ENCODE data around the gene ATP2B3. TPM values are rescaled to one million over a fixed set of nuclear protein-coding genes. Genes with fewer than 3 reads are reported as not detected.
A peak's percentile ranks its signal among the peaks of the same experiment; 100 is the strongest.

Gene ATP2B3
- not detected for total RNA-seq

DNA sequence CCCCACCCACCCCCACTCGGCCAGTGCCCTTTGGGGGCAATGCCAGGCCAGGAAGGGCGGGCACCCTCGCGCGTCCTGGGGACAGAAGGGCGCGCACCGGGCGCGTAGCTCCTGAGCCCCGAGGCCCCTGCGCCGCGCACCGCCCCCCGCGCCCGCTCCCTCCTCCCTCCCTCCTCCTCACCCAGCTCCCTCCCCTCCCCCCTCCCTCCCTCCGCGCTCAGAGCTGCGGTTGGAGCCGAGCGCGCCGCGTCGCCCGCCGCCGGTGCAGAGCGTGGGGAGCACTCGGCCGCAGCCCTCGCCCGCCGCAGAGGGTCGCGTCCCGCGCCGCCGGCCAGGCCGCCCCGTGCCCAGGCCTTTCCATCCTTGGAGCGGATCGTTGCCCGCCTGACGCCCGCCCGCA, at the start of gene ATP2B3:
ATP2B3 (plus strand) TSS at position 220 of the 400 bp plus-strand sequence. CDS start 18,606 bp downstream, outside the sequence.
- Mint-ChIP-seq H3K9me3 (no peaks in the 10 kb centered on the region), H3K4me3 (peak within 1 kb of the TSS in 1 of 2 donors; percentile 63), H3K36me3 (ENCODE audit: insufficient read depth in 2 of 2) (no peaks in the 10 kb centered on the region), H3K27ac (no peak within 1 kb of the TSS), H3K4me1 (ENCODE audit: low read depth) (no peaks in the 10 kb centered on the region), H3K27me3 (ENCODE audit: low read depth) (peaks cover 36% of the 10 kb centered on the region)
- DNase-seq (no peak), ATAC-seq (replicated peaks in 1 of 2) (no peak)

DNA sequence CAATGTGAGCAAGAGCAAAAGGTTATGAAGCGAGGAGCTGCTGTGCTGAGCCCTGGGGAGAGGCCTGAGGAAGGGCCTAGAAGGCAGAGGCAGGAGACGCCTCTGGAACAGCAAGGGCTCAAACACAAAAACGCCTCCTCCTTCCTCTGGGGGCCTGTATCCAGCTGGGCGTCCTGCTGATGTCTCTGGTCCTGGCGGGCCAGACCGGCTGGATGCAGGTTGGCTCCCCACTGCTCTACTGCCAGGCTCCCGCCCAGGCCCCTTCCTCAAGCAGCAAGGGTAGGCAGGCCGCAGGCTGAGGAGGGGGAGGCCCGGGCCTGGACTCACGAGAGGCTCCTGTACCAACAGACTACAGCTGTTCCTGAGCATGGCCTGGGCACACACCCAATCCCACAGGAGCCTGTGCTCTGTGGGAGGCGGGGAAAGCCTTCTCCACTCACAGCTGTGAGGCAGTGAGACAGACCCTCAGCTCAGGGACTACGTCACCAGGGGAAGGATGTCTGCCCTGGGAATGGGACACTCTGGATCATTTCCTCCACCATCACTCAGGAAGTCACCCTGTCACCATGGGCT, 49.3 kb upstream of the ATP2B3 start:
- H3K27ac Mint-ChIP-seq, result no peak overlapping the region
- no peaks in the 10 kb centered on the region for H3K27me3 Mint-ChIP-seq (ENCODE audit: low read depth)
- H3K36me3 Mint-ChIP-seq (ENCODE audit: insufficient read depth in 2 of 2), result no peaks in the 10 kb centered on the region
- no peak for DNase-seq
- ATAC-seq (replicated peaks in 1 of 2), result no peak
- peaks cover 16% of the 10 kb centered on the region for H3K4me1 Mint-ChIP-seq (ENCODE audit: low read depth)
- H3K4me3 Mint-ChIP-seq, result no peak overlapping the region
- H3K9me3 Mint-ChIP-seq, result no peaks in the 10 kb centered on the region

DNA sequence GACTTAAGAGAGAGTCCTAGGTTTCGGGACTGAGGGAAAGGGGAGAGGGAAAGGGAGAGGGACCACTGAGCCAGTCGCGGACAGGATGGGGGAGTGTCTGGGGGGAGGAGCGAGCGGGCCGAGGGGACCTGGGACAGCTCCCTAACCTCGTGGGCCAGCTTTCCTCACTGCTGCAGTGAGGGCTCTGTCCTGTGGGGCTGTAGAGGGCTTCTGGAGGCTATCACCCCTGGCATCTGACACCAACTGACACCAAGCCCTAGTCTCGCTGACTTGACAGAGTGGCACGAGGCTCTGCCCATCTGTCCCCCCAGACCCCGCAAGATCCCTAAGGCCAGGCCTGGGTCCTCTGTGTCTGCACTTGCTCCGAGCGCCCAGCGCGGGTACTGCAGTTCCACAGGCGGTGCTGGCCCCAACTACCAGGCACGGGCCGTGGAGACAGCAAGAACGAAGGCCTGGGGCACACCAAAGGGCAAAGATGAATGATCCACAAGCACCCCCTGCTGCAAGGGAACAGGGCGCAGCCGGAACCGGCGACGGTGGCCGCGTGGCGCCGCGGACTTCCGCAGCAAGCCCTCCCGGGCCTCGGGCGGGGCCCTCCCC, 47.5 kb upstream of the ATP2B3 start:
- DNase-seq, result peak; percentile 22 to 29
- Mint-ChIP-seq H3K27ac (no peak overlapping the region), H3K27me3 (ENCODE audit: low read depth) (no peaks in the 10 kb centered on the region), H3K9me3 (no peaks in the 10 kb centered on the region), H3K4me3 (peak overlapping the region; percentile 82 to 92), H3K4me1 (ENCODE audit: low read depth) (peaks cover 16% of the 10 kb centered on the region), H3K36me3 (ENCODE audit: insufficient read depth in 2 of 2) (no peaks in the 10 kb centered on the region)
- ATAC-seq (replicated peaks in 1 of 2), result peak; percentile 46 to 48

DNA sequence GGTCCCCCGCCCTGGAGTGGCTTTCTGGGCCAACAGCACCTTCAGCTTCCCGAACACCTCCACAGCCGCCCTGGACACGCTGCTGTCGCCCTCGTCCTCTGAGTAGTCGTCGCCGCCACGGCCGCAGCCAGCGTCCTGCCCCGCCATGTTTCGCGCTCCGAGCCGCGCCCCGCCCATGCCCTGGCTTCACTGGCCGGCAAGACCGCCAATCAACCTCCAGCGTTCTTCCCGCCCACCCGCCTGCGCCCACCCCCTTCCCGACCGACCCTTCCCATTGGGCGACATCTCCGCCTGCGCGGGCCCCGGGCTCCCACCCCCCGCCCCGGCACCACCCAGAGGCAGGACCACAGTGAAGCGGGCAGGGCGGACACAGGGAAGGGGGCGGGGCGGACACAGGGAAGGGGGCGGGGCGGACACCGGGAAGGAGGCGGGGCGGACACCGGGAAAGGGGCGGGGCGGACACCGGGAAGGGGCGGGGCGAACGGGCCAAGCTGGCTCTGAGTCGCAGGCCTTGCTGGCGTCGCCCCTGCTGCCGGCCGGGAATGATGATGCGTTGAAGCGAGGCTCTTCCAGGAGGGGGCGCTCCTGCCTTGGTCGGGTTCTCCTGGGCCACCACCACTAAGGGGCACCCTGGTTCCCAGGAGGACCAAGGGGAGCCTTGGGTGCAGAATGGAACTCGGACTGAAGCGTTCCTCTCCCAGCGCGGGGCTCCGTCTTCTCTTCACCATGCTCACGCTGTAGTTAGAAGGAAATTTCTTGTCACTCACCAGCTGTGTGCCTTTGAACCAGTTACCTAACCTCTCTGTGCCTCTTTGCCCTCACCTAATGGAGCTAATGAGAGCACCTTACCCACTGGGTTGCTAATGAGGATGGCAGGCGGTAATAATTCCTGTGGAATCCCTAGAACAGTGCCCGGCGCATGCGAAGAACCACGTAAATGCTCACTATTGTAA, 46.8 kb upstream of the ATP2B3 start, which contains the start of gene HAUS7:
HAUS7 (minus strand) TSS at position 166 of the 953 bp plus-strand sequence; CDS start at position 147, 19 bp downstream.
- DNase-seq (peak; percentile 86 to 89), ATAC-seq (replicated peaks in 1 of 2) (peak; percentile 89)
- H3K4me1 Mint-ChIP-seq (ENCODE audit: low read depth), result peaks cover 16% of the 10 kb centered on the region
- H3K27ac Mint-ChIP-seq, result peak within 1 kb of the TSS; percentile 51
- no peaks in the 10 kb centered on the region for H3K27me3 Mint-ChIP-seq (ENCODE audit: low read depth)
- no peaks in the 10 kb centered on the region for H3K9me3 Mint-ChIP-seq
- peak within 1 kb of the TSS; percentile 82 to 92 for H3K4me3 Mint-ChIP-seq
- H3K36me3 Mint-ChIP-seq (ENCODE audit: insufficient read depth in 2 of 2), result no peaks in the 10 kb centered on the region

DNA sequence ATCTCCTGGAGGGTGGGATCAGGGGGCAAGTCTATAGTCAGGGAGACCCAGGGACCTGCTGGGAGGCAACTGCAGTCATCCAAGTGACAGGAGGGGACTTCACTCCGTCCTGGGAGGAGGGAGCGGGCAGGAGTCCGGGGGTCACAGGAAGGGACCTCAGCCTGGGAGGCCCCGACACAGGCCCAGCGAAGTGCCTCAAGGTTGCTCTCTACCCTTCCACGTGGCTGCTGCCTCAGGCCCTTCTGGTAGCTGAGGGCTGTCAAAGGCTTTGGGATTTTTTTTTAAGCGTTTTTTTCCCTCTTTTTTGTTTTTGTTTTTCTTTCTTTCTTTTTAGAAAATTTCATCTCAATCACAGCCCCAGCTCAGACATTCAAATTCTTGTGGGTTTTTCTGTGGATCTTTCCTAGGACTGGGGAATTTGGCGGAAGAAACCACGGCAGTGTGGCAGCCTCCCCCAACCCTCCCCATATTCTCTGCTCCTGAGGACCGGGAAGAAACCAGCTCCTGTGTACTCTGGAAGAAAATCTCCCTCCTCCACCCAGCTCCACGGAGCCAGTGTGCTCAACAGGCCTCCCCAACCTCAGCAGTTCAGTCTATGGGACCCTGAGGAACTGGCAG, 45.7 kb upstream of the ATP2B3 start:
- no peak overlapping the region for H3K27ac Mint-ChIP-seq
- no peak for ATAC-seq (replicated peaks in 1 of 2)

DNA sequence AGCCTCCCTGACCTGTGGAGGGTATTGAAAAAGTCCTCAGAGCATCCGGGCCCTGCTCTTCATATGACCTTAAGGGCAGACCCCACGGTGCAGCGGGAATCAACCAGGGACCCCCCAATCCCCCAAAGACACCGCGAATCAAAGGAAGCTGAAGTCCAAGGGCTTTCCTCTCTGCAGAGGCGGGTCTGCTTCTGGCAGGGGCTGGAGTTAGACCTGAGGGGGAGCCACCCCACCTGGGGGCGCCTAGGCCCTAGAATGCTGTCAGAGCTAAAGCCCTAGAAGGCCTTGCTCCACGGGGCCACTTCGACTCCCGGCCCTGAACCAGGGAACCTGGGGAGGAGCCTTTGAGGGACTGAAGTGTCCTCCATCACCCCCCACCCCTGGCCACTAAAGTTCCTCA, 44.3 kb upstream of the ATP2B3 start:
- ATAC-seq (replicated peaks in 1 of 2) (no peak), DNase-seq (no peak)
- H3K36me3 Mint-ChIP-seq (ENCODE audit: insufficient read depth in 2 of 2), result no peaks in the 10 kb centered on the region
- peaks cover 10% of the 10 kb centered on the region for H3K4me1 Mint-ChIP-seq (ENCODE audit: low read depth)
- H3K27me3 Mint-ChIP-seq (ENCODE audit: low read depth), result peaks cover 6% of the 10 kb centered on the region
- H3K4me3 Mint-ChIP-seq, result peak overlapping the region in 1 of 2 donors; percentile 50
- no peak overlapping the region for H3K27ac Mint-ChIP-seq
- H3K9me3 Mint-ChIP-seq, result no peaks in the 10 kb centered on the region

More for the DNA sequence above, 45.7 kb upstream of the ATP2B3 start:
- H3K27me3 Mint-ChIP-seq (ENCODE audit: low read depth), result peaks cover 6% of the 10 kb centered on the region
- DNase-seq, result no peak
- peaks cover 16% of the 10 kb centered on the region for H3K4me1 Mint-ChIP-seq (ENCODE audit: low read depth)
- H3K4me3 Mint-ChIP-seq, result no peak overlapping the region
- H3K36me3 Mint-ChIP-seq (ENCODE audit: insufficient read depth in 2 of 2), result no peaks in the 10 kb centered on the region
- no peaks in the 10 kb centered on the region for H3K9me3 Mint-ChIP-seq

DNA sequence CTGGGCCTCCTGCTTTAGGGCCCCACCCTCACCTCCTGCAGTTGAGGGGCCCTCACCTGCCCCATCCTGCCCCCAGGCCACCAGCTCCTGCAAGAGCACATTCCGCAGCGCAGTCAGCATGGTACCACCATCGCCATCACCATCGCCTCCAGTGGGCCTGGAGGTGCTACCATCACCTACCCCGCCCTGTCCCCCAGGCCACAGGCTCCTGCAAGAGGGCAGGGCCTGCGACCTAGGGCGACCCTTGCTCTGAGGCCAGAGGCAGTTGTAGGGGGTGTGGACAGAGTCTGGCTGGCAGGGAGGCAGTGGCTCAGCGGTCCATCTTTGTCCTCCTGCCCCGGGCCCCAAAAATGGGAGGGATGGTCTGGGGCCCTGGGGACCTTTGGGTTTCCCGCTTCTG, 43.2 kb upstream of the ATP2B3 start:
- peak overlapping the region in 1 of 2 donors; percentile 27 for H3K4me3 Mint-ChIP-seq
- DNase-seq, result no peak
- H3K27ac Mint-ChIP-seq, result no peak overlapping the region
- no peak for ATAC-seq (replicated peaks in 1 of 2)
- no peaks in the 10 kb centered on the region for H3K9me3 Mint-ChIP-seq
- no peaks in the 10 kb centered on the region for H3K36me3 Mint-ChIP-seq (ENCODE audit: insufficient read depth in 2 of 2)
- H3K4me1 Mint-ChIP-seq (ENCODE audit: low read depth), result peaks cover 4% of the 10 kb centered on the region
- peaks cover 6% of the 10 kb centered on the region for H3K27me3 Mint-ChIP-seq (ENCODE audit: low read depth)

DNA sequence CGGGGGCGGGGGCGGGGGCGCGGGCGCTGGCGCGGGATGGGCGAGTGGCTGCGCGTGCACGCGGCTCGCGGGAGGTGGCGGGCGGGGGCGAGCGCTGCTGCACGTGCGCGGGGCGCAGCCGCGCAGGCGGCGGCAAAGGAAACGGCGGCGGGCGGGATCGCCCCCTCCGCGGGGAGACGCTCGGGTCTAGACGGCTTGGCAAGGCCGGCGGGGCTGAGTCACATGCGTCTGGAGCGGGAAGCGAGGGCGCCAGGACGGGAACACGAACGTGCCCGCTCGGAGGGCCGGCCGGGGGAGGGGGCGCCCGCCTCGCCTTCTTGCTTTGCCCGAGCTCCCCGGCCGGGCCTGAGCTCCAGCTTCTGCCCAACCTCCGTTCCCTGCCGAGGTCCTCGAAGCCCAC, 42.7 kb upstream of the ATP2B3 start:
- Mint-ChIP-seq H3K27ac (no peak overlapping the region), H3K4me3 (no peak overlapping the region), H3K9me3 (no peaks in the 10 kb centered on the region), H3K4me1 (ENCODE audit: low read depth) (peaks cover 4% of the 10 kb centered on the region), H3K27me3 (ENCODE audit: low read depth) (peaks cover 6% of the 10 kb centered on the region), H3K36me3 (ENCODE audit: insufficient read depth in 2 of 2) (no peaks in the 10 kb centered on the region)
- DNase-seq (peak; percentile 37 to 41), ATAC-seq (replicated peaks in 1 of 2) (no peak)

DNA sequence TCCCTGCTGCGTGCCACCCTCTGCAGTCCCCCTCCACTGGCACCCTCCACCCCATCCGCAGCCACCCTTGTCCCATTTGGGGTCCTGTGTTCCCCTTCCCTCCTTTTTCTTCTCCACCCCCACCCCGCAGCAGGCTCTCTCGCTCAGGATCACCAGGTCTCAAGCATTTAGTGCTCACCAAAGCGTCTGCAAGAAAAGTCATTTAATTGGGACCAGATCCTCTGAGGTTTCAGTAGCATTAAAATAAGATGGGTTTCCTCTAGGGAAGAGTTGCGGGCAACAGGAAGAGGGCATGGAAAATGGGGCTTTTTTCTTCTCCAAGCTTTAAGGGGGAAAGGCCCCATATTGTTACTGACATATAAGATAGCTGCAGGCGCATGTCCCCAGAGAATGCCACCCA, 42.2 kb upstream of the ATP2B3 start:
- Mint-ChIP-seq H3K9me3 (no peaks in the 10 kb centered on the region), H3K36me3 (ENCODE audit: insufficient read depth in 2 of 2) (no peaks in the 10 kb centered on the region), H3K27ac (no peak overlapping the region), H3K27me3 (ENCODE audit: low read depth) (peaks cover 6% of the 10 kb centered on the region), H3K4me1 (ENCODE audit: low read depth) (peaks cover 4% of the 10 kb centered on the region), H3K4me3 (peak overlapping the region in 1 of 2 donors; percentile 49)
- ATAC-seq (replicated peaks in 1 of 2) (no peak), DNase-seq (no peak)

DNA sequence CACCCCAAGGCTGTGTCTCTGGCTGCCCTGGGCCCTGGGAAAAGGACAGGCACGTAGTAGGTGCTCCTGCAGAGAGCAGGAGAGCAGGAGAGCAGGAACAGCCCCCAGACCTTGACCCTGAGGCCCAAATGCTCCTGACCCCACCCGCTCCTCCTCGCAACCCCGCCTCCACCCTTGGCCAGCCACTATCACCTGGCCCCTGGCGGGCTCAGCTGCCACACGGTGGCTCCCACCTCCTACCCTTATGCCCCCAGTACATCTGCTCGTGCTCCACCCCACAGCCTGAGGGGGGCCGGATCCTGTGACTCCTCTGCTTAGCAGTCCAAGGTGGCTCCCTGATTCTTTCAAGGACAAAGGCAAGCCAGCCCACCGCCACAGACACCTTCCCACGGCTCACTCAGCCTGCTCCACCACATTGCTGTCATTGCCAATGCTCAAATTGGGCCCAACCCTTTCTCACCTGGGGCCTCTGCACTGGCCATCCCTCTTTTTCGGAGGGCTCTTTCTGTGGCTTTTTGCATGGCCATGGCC, 41.6 kb upstream of the ATP2B3 start:
- DNase-seq, result no peak
- ATAC-seq (replicated peaks in 1 of 2), result no peak
- Mint-ChIP-seq H3K36me3 (ENCODE audit: insufficient read depth in 2 of 2) (no peaks in the 10 kb centered on the region), H3K27me3 (ENCODE audit: low read depth) (peaks cover 6% of the 10 kb centered on the region), H3K4me1 (ENCODE audit: low read depth) (peaks cover 4% of the 10 kb centered on the region), H3K4me3 (peak overlapping the region in 1 of 2 donors; percentile 16), H3K27ac (no peak overlapping the region), H3K9me3 (no peaks in the 10 kb centered on the region)

DNA sequence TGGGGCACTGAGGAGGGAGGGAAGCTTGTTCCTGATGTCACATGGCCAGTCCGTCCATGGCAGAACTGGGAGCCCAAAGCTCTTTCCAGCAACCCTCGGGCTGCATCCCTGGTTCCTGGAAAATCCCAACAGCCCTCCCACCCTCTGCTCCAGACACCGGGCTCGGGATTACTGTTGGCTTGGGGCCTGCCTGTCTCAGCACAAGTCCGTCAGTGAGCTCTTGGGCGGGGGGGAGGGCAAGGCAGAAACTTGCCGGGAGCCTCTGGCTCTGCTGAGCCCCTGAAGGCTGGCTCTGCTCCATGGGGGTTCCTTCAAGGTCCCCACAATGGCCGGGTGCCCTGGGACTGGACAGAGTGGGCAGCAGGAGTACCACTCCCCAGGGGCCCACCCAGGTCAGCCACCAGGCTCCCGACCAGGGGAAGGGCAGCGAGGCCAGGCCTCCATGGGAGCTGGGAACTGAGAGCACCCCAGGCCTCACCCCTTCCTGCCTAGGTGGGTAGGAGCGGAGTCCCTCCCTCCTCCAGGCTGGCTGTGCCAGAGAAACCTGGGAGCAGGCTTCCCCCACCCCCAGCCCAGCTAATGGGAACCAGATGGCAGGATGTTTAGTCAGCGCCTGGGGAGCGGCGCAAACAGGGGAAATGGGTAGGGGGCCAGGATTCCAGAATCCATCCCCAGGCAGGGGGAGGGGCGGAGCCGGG, 40.6 kb upstream of the ATP2B3 start:
- Mint-ChIP-seq H3K4me3 (no peak overlapping the region), H3K27ac (no peak overlapping the region), H3K9me3 (no peaks in the 10 kb centered on the region), H3K4me1 (ENCODE audit: low read depth) (no peaks in the 10 kb centered on the region), H3K27me3 (ENCODE audit: low read depth) (peaks cover 6% of the 10 kb centered on the region), H3K36me3 (ENCODE audit: insufficient read depth in 2 of 2) (no peaks in the 10 kb centered on the region)
- no peak for DNase-seq
- no peak for ATAC-seq (replicated peaks in 1 of 2)

DNA sequence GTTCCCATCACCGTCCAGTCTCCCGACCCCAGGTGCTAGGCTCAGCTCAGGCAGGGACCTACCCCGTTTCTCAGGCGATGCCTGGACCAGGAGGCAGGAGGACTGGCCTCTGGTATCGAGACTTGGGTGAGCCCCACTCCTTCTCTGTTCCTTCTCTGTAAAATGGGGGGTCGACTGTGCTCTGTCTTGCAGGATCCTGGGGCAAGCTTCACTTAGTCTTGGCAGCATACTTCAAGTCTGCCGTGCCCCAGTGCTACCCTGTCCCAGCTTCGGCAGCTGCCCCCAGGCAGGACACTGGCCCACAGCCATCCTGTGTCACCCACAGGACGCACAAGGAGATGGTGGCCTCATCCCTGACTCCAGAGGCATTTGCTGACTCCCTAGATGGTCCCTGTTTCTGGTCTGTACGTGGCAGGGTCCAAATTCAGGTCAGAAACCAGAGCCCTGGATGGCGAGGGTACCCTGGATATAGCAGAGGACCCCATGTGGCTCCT, 40.0 kb upstream of the ATP2B3 start:
- DNase-seq, result no peak
- Mint-ChIP-seq H3K4me1 (ENCODE audit: low read depth) (no peaks in the 10 kb centered on the region), H3K9me3 (no peaks in the 10 kb centered on the region), H3K4me3 (no peak overlapping the region), H3K27ac (no peak overlapping the region), H3K27me3 (ENCODE audit: low read depth) (peaks cover 6% of the 10 kb centered on the region), H3K36me3 (ENCODE audit: insufficient read depth in 2 of 2) (no peaks in the 10 kb centered on the region)
- ATAC-seq (replicated peaks in 1 of 2), result no peak

Measured in activated T-cell treated with anti-CD3 and anti-CD28 coated beads, Interleukin-2, amount 50 U/mL, for 72 hours (primary cell).